Pons (tissue), 1 donor: ENCODE data around the gene ACSL5.
"Not testable (repeated sequence)": the region's sequence is repeated elsewhere in the genome, so short reads cannot be mapped to it uniquely, and the experiment has no call there.

Experiments used
- DNase-seq: peaks from one replicate; pipeline ENCODE4 v3.0.0-alpha.2; 2016; ENCODE audit warnings: low spot score

The ACSL5 gene

DNA sequence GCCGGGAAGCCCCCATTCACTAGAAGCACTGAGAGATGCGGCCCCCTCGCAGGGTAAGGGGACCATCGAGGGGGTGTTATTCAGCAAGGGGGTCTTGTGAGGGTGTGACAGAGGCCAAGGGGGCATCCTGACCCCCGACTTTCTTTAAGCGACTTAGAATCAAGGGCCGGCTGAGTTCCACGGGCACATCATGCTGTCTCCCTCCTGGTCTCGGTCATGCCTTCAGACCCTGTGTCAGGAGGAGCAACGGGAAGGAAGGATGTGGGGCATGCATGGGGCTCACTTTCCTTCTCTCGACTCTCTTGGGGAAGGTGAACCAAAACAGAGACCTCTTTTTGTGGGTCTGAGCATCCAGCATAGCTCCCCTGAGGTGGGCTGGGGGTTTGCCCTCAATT, 2.5 kb downstream of the ACSL5 start:
- no peak for DNase-seq

DNA sequence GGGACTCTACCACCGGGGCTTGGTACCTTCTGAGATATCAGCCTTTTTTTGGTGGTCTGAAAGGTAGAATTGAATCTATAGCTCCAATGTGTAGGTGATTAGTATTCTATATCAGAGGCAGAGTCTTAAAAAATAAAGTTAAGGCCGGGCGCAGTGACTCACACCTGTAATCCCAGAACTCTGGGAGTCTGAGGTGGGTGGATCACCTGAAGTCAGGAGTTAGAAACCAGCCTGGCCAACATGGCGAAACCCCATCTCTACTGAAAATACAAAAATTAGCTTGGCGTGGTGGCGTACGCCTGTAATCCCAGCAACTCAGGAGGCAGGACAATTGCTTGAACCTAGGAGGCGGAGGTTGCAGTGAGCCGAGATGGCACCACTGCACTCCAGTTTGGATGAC, 3.2 kb downstream of the ACSL5 start:
- DNase-seq, result not testable (repeated sequence)

DNA sequence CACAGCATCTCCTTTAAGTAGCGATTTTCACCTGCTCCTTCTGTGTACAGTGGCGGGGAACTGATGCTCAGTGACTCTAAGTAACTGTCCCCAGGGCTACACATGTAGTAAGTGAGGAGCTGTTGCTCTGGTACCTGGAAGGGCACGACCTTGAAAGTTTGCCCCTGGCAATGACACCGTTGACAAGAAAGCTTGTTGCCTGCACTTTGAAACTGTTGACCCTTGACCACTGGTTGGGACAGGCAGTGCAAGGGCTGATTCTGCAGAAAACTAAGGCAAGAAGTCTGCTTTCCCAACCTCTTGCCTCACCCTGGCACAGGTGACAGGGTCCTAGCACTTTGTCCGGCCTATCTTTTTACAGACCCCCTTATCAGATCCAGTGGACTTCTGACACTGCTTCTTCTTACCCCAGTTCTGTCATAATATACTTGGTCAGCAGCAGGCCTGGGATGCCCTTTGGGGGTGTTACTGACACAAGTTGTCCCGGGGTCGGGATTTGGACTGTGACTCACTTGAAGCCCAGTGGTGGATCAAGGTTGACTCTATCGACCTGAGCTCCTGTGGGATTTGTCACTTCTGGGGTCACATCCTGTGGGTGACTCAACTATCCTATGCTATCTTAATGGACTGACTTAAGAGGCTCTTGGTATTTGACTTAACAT, 5.8 kb downstream of the ACSL5 start:
- DNase-seq, result no peak

DNA sequence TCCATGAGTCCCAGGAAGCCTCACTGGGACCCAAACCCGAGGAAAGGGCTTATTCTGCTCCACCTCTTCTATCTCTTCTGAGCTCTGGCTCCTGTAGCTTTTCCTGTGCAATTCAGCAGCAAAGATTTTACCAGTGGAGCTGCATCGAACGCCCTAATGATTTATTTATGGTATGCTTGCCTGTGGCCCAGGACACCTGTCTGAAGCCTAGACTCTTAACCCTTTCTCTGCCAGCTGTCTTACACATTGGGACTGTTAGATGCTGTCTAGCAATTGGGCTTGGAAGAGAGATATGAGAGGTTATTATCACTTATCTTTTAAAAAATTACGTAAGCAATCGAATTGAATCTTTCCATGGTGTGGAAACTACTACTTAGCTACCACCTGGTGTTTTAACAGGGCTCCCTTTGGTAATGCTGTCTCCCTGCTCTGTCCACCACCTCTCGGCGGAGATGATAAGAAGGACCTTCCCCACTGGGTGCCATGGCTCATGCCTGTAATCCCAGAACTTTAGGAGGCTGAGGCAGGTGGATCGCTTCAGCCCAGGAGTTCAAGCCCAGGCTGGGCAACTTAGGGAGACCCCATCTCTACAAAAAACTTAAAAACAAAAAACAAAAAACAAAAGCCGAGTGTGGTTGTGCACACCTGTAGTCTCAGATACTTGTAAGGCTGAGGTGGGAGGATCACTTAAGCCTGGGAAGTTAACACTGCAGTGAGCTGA, 8.8 kb downstream of the ACSL5 start:
- DNase-seq, result no peak

DNA sequence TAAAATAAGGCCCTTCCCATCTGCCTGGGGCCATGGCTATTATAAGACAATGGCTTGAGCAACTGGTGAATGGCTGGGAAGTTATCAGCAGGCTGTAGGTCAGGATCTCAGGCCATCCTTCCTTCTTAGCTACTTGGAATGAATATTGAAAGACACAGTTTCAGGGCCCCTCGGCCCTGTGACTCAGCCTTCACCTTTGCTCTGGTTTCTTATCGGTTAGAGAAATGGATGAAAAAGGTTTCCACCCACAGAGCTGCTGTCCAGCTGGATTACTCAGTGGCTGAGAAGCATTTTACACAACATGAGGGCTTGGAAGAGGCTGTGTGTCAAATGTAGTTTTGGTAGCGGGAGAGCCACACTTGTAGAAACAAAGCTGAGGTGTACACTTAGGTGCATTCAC, 9.4 kb downstream of the ACSL5 start:
- DNase-seq, result no peak

DNA sequence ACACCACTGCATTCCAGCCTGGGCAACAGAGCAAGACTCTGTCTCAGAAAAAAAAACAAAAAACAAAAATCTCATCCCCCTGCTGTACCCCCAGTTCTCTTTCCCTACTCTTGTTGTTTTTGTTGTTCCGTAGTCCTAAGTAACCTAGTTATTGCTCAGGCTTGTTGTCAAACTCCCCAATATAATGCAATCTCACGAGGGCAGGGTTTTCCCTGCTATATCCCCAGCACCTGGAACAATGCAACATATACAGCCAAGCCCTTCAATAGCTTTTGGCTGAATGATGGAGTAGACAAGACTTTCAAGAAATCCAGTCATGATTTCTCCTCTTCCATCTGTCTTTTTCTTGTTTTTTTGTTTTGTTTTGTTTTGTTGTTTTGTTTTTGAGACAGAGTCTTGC, 10.2 kb downstream of the ACSL5 start:
- DNase-seq, result no peak

DNA sequence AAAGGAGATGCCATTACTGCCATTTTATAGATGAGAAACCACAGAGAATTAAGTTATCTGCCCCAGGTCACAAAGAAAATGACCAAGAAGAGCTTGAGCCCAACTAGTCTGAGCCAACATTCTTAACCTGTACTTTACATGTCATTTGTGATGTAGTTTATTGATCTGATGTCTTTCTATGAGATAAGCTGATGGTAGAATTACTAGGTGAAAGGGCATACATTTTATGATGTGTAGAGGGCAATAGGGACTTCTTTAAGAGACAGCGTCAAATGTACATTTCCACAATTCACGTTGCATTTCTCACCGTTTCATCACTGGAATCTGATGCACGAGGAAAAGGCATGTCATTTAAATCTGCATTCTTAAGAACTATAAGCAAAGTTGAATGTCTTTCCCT, 11.3 kb downstream of the ACSL5 start:
- DNase-seq, result no peak

DNA sequence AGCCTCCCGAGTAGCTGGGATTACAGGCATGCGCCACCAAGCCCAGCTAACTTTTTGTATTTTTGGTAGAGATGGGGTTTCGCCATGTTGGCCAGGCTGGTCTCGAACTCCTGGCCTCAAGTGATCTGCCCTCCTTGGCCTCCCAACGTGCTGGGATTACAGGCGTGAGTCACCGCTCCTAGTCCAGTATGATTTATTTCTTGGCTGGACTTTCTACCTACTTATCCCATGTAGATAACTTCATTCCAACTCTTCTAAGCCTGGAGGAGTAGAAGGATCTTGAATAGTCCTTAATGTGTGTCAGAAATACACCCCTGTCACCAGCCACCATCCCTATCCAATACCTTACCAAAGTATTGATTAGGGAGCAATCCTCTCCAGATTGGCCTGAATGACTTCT, 14.1 kb downstream of the ACSL5 start:
- DNase-seq, result not testable (repeated sequence)

DNA sequence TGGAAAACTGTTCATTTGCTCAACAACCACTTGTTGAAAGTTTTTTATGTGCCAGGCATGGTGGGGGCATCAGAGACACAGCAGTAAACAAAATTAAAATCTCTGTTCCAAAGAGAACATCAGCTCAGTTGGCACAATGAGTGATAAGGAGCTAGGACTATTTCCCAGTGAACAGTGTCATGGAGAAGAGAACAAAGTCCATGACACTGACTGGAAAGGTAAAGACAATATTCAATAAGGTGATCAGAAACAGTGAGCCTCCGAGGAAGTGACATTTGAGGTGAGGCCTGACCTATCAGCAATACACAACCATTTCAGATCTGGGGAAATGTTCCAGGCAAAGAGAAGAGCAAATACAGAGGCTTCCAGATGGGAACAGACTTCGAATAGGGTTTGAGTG, 14.6 kb downstream of the ACSL5 start:
- DNase-seq, result no peak

DNA sequence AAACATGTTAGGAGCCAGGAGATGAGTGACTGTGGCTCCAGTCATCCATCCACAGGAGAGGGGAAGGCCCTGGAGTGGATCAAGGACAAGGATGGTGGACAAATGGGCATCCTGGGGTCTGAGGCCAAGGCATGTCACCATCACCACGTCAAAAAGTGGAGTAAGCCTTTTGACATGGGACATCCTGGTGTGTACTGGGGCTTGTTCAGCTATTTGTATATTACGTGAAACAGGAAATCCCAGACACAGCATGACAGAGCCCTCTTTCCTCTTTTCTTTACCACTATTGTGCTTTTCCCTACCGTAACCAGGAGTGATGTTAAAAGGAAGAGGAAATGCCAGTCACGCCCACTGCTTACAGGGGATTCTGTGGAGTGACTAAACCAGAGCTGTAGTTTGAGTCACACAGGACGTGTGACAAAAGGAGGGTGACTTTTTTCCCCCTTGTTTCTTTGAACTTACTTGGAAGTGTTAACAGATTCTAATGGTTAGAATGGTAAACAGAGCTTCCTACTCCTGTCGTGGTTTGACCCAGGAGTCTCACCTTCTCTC, 15.4 kb downstream of the ACSL5 start:
- DNase-seq, result peak; percentile 7

DNA sequence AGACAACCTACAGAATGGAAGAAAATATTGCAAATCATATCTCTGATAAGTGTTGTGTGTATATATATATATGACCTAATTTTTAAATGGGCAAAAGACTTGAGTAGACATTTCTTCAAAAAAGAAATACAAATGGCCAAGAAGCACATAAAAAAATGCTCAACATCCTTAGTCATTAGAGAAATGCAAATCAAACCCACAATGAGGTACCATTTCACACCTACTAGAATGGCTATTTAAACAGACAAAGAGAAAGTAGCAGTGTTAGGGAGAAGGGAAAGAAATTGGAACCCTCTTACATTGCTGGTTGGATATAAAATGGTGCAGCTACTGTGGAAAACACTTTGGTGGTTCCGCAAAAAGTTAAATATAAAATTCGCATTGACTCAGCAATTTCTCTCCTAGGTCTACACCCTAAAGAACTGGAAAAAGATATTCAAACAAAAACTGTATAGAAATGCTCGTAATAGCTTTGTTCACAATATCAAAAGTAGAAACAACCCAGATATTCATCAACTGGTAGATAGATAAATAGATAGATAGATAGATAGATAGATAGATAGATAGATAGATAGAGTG, 16.3 kb downstream of the ACSL5 start:
- DNase-seq, result no peak

DNA sequence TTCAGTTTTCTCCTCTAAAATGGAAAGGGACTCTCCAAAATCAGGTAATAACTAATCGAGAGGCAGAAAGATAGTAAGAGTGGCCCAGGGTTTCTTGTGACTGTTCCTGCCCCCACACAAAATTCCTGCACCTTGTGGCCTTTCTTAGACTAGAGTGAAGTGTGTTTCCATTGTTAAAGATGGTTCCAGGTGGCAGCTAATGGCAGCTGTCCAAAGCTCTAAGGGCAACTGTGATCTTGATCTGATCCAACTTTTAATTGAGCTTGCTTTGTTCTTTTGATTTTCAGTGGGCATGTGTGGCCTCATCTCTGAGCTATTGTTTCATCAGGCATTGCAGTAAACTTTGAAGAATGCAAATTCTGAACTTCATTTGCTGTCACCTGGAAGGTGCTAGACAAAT, 19.4 kb downstream of the ACSL5 start:
- no peak for DNase-seq

DNA sequence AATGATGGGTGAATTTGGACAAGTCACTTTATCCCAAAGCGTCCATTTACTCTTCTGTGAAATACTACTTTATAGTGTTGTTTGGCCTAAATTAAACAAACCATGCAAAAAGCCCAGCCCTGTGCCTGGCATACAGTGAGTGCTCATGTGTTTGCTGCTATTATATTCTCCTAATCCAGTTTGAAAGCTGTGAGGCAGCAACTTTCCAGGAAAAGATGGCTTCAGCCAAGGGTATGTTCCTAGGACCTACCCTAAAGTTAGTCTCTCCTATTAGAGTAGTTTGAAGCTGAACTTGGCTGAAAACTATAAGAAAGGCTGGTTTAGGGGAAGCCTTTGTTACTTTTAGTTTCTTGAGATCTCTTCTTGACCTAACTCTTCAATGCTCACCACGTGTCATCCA, 19.9 kb downstream of the ACSL5 start:
- DNase-seq, result no peak

DNA sequence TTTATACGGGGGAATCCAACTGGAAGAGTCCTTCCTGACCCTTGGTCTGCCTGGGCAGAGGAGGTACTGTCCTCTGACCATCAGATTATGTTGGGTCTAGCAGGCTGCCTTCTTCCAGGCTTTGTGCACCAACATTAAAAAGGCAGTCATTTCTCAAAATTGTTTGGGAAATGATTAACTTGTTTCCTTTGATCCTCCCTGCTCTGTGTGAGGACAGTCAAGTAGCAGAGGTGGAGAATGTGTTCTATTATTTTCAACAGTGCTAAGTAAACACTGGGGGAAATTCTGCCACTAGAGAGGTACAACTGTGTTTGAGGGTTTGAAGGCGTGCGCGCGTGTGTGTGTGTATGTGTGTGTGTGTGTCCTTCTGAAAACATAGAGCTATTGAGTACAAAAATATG, 20.6 kb downstream of the ACSL5 start:
- no peak for DNase-seq

DNA sequence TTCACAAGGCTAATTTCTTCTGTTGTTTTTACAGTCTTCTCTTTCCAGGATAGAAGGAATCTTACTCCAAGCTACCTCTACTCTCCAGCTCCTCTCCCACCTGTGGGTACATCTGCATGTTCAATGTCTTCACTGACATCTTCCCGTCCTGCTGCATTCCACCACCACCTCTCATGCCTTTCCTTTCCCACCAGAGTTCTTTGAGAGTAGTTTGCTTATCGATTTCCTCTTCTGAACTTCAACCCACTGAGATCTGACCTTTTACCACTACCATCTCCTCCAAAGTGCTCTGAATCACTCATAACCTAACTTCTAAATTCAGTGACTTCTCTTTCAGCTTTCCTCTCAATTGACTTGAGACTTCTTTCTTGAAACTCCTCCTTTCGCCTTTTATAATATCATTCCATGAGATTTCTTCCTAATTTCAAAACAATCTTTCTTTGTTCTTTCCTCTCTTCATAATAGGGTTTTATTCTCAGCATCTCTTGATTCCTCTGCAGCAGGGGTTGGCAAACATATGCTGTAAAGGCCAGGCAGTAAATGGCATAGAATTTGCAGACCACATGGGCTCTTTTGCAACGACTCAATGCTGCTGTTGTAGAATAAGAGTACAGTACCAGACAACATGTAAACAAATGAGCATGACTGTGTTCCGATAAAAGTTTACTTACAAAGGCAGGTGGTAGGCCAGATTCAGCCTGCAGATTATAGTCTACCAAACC, 22.1 kb downstream of the ACSL5 start:
- DNase-seq, result no peak

DNA sequence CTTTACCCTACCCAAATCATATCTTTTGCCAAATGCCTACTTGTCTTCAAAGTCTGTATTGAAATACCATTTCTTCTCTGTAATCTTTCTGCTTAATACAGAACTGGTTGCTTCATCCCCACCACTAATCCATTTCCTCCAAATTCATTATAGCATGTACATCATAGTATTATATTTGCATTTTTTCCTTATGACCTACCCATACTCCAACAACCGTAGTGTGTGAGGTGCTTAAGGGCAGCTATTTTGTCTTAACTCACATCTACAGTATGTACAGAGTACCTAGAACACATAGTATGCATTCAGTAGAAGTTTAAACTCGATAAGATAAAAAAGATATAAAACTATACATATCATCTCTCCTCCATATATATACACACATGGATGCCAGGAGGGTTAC, 23.7 kb downstream of the ACSL5 start:
- DNase-seq, result no peak

DNA sequence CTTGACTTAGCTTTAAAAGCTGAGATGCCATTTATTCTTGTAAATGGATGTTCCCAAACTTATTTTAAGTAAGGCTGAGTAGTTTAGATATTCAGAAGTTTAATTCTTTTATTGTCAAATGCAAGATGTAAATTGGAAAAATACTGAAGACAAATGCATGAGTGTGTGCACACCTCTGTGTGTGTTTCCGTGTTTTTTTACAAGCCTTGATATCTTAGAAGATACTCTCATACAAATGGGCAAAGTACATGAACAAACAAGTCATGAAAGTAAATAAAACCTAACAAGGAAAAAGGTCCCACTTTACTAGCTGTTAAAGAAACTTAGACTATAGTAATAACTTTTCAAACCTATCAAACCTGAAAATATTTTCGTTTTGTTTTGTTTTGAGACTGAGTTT, 29.0 kb downstream of the ACSL5 start:
- DNase-seq, result no peak

DNA sequence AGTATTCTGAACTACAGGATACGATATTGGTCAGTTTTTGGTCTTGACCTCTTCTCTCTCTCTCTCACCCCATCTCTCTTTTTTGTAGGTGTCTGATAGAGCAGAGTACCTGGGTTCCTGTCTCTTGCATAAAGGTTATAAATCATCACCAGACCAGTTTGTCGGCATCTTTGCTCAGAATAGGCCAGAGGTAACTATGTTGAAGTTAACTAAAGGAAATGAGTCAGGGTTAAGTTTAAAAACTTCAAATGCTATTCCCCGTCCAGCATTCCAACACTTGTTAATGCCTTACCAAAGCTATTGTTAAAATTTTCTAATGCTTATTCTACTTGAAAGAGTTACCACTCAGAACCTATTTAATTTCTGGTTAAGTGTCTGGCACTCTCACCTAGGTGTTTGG, 30.7 kb downstream of the ACSL5 start:
- no peak for DNase-seq

DNA sequence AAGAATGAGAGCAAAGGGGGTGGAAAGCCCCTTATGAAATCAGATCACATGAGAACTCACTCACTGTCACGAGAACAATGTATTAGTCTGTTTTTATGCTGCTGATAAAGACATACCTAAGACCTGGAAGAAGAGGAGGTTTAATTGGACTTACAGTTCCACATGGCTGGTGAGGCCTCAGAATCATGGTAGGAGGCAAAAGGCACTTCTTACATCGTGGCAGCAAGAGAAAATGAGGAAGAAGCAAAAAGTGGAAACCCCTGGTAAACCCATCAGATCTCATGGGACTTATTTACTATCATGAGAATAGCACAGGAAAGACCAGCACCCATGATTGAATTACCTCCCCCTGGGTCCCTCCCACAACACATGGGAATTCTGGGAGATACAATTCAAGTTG, 32.9 kb downstream of the ACSL5 start:
- not testable (repeated sequence) for DNase-seq

DNA sequence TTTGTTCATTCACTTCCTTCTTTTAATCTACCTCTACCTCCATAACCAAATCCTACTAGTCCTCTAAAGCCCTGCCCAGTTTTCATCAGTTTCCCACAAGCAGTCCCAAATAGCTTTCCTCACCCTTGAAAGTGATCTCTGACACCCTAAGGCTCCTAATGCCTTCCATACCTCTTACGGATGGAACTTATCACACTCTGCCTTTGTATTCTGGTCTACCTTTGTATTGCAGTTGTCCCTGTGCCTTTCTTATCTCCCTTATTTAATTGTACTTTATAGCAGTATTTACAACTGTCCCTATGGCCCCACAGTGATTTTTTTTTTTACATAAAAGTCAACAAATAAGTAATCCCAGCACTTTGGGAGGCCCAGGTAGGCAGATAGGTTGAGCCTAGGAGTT, 33.8 kb downstream of the ACSL5 start:
- DNase-seq, result no peak

DNA sequence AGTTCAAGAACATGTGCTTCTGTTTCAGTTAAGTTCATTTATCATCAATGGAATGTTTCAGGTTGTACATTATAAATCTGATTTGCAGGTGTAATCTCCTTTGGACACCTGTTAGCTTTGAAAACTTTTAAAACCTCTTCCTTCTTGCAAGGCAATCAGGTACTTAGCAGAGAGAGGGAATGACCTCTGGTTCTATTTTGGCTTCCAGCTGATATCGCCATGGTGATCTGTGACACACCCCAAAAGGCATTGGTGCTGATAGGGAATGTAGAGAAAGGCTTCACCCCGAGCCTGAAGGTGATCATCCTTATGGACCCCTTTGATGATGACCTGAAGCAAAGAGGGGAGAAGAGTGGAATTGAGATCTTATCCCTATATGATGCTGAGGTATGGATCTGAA, 35.4 kb downstream of the ACSL5 start:
- no peak for DNase-seq

DNA sequence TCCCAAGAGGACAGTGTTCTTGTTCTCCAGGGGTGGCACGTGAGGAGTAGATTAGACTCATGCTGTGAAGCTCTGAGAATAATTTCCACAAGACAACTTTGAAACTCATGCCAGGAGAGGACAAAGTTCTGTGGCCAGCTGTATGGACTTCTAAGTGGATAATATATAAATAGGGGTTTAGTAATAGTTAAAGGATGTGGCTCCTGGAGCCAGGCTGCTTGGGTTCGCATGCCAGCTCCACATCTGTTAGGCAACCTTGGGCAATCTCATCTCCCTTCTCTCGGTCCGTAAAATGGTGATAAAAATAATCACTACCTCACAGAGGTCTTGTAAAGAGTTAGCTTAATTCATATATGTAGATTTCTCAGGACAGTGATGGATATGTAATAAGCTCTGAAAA, 35.8 kb downstream of the ACSL5 start:
- DNase-seq, result no peak

DNA sequence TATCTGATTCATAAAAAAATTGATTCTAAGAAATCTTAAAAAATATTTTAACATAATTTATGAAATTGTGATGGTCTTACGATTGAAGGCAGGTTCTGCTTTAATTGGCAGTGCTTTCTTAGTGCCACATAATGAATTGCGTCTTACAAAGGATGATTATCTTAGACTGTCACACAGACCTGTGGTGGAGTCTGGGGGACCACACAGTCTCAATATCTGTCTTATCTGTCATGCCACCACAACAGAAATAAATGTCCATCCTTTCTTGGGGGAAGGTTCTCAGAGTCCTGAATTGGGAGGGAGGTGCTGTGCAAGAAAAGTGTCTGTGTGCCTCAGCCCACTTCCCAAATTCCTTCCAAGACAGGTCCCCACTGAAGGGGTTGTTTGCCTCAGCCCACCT, 38.8 kb downstream of the ACSL5 start:
- DNase-seq, result no peak
